Right lobe of liver (tissue), 6 donors: Measurements from ENCODE around the gene FAM53A. TPM values are rescaled to one million over a fixed set of nuclear protein-coding genes. Genes with fewer than 3 reads are reported as not detected.
A peak's percentile ranks its signal among the peaks of the same experiment; 100 is the strongest.

Experiments used
- ATAC-seq, 4 donors: fragments of 200-7000 bp; cut with Tn5 transposase; one replicate each; pipeline ENCODE4 v1.9.1; 2020; ENCODE audit warnings: mild to moderate bottlenecking in 4 of 4, moderate library complexity in 4 of 4
- DNase-seq, 3 donors: peaks; one replicate each; pipeline ENCODE4 v3.0.0-alpha.2; 2020
- H3K27ac ChIP-seq, 3 donors: fragments of 200-600 bp; one replicate each; pipeline ENCODE4 v1.8.0; 2022
- H3K27me3 ChIP-seq, 2 donors: fragments of 200-600 bp; one replicate each; pipeline ENCODE4 v1.8.0; 2022
- H3K36me3 ChIP-seq, 4 donors: fragments of 200-600 bp; sonication (generic) in 1 of 4; one replicate each; pipeline versions ENCODE4 v1.5.1 to v1.8.0; 2017 to 2022; ENCODE audit warnings: control low read depth in 1 of 4
- H3K4me1 ChIP-seq, 4 donors: fragments of 200-600 bp; sonication (generic) in 1 of 4; one replicate each; pipeline versions ENCODE4 v1.5.1 to v1.8.0; 2017 to 2022; ENCODE audit warnings: control low read depth in 1 of 4
- H3K4me3 ChIP-seq, 3 donors: fragments of 200-600 bp; one replicate each; pipeline ENCODE4 v1.8.0; 2022
- H3K9me3 ChIP-seq, 4 donors: fragments of 200-600 bp; sonication (generic) in 1 of 4; one replicate each; pipeline versions ENCODE4 v1.5.1 to v1.8.0; 2017 to 2022; ENCODE audit warnings: control low read depth in 1 of 4
- CTCF ChIP-seq, 4 donors: fragments of 200-600 bp in 3 of 4; fragments of 450-650 bp in 1 of 4; IDR thresholded peaks; one replicate each; pipeline versions ENCODE4 v1.5.1 to v1.8.0; 2016 to 2022; ENCODE audit warnings: antibody characterized with exemption in 4 of 4, mild to moderate bottlenecking in 2 of 4
- POLR2A ChIP-seq: fragments of 450-650 bp; IDR thresholded peaks from one replicate; pipeline ENCODE4 v1.6.1; 2017; ENCODE audit warnings: antibody characterized with exemption, mild to moderate bottlenecking
- WGBS: methylation state at CpG from one replicate; pipeline ENCODE4 v1.1.6; 2018; ENCODE audit warnings: low coverage, low lambda C conversion rate; ENCODE audit not compliant: insufficient coverage; ENCODE audit errors: missing lambda C conversion rate; 5-methylcytosine and 5-hydroxymethylcytosine counted together
- intact Hi-C, 2 donors: fragments of 100-400 bp; cut with DNase I; formaldehyde crosslinking; loops; one replicate each; pipeline versions ENCODE4 v1.11.2 to v1.14.1; 2022
- total RNA-seq, 6 experiments: library from RNA; depleted of rRNA in 2 of 6; stranded (reverse); fragments of >200 nt in 2 of 6; fragmentation: NEBNext Ultra II Directional in 3 of 6; extraction: Animal tissue kit (Norgen Biotek cat#: 25700) in 3 of 6; gene quantifications; one replicate each; pipeline versions ENCODE4 v1.1.0 to v1.2.4, GENCODE V29; 2016 to 2023
- donor health status: DM: no; HTN: yes; CAD: no.
- donor health status: DM: no; HTN: no; CAD: no.
- donor health status: DM: no; HTN: no; CAD: no.
- donor health status: DM: no; HTN: yes; CAD: no.
- donor health status: DM: no; HTN: yes; CAD: no.

The FAM53A gene
- total RNA-seq, 6 experiments from 2014 or later = 0.56 to 3.5 (median 0.74) TPM

GRCh38 chr4:1603413-1604135, 80.5 kb downstream of the FAM53A start:
- H3K27ac ChIP-seq = no peak overlapping the region
- 76% methylated on average over 5 of the region's 17 CpGs for WGBS
- no peaks in the 10 kb centered on the region for H3K9me3 ChIP-seq
- no peak for TF ChIP-seq CTCF (IDR thresholded peaks at IDR 0.05)
- no peak for TF ChIP-seq POLR2A
- H3K36me3 ChIP-seq = no peaks in the 10 kb centered on the region
- intact Hi-C loops = no loop called here
- DNase-seq = peak in 2 of 3 donors; percentile 15 to 43
- H3K4me3 ChIP-seq = no peak overlapping the region
- ATAC-seq = no peak
- H3K27me3 ChIP-seq = no peaks in the 10 kb centered on the region
- no peaks in the 10 kb centered on the region for H3K4me1 ChIP-seq

GRCh38 chr4:1602655-1603412, 81.3 kb downstream of the FAM53A start:
- Histone ChIP-seq H3K27me3 (no peaks in the 10 kb centered on the region), H3K27ac (no peak overlapping the region), H3K4me1 (no peaks in the 10 kb centered on the region), H3K9me3 (no peaks in the 10 kb centered on the region), H3K4me3 (no peak overlapping the region), H3K36me3 (no peaks in the 10 kb centered on the region)
- no peak for TF ChIP-seq POLR2A
- TF ChIP-seq CTCF (IDR thresholded peaks at IDR 0.05) = no peak
- ATAC-seq (no peak), DNase-seq (peak in 2 of 3 donors; percentile 16 to 55)
- WGBS = 83% methylated on average over 5 of the region's 43 CpGs
- intact Hi-C loops = no loop called here

GRCh38 chr4:1601852-1602654, 82.1 kb downstream of the FAM53A start:
- no peak overlapping the region for H3K27ac ChIP-seq
- intact Hi-C loops = no loop called here
- no peak for ATAC-seq
- no peaks in the 10 kb centered on the region for H3K27me3 ChIP-seq
- H3K9me3 ChIP-seq = no peaks in the 10 kb centered on the region
- no peaks in the 10 kb centered on the region for H3K4me1 ChIP-seq
- H3K36me3 ChIP-seq = no peaks in the 10 kb centered on the region
- peak in 2 of 3 donors; percentile 7 to 37 for DNase-seq
- no peak for TF ChIP-seq POLR2A
- no peak for TF ChIP-seq CTCF (IDR thresholded peaks at IDR 0.05)
- 96% methylated on average over 11 of the region's 23 CpGs for WGBS
- H3K4me3 ChIP-seq = no peak overlapping the region

- H3K27ac ChIP-seq = no peak overlapping the region
- no peaks in the 10 kb centered on the region for H3K36me3 ChIP-seq
- DNase-seq = peak in 2 of 3 donors; percentile 5 to 21
- H3K9me3 ChIP-seq = no peaks in the 10 kb centered on the region
- intact Hi-C loops = no loop called here
- TF ChIP-seq POLR2A (no peak), CTCF (IDR thresholded peaks at IDR 0.05) (no peak)
- no peaks in the 10 kb centered on the region for H3K4me1 ChIP-seq
- WGBS = no CpG with 5 or more reads among the region's 6 CpGs
- no peak for ATAC-seq
- no peaks in the 10 kb centered on the region for H3K27me3 ChIP-seq
- no peak overlapping the region for H3K4me3 ChIP-seq
These were observed 82.6 kb downstream of the FAM53A start for GRCh38 chr4:1601533-1601835.
